ENCODE results near the gene GLRX. TPM values are rescaled to one million over a fixed set of nuclear protein-coding genes. Genes with fewer than 3 reads are reported as not detected.

Gene GLRX
- total and polyA plus RNA-seq, 2 of the 13 experiments (the other 11 are each of a cell fraction or from before 2014, with no cell fraction given): 63.8 to 499 TPM

- TF ChIP-seq ARHGAP35 (CRISPR knock-in tag; IDR thresholded peaks at IDR 0.05; ENCODE audit: borderline replicate concordance) (no peak), ZNF142 (CRISPR knock-in tag; IDR thresholded peaks at IDR 0.05) (no peak), CSRNP2 (CRISPR knock-in tag; conservative IDR thresholded peaks at IDR 0.05; ENCODE audit: low read depth) (no peak), ZBTB40 (IDR thresholded peaks at IDR 0.05) (no peak), ZBTB40 (CRISPR knock-in tag; IDR thresholded peaks at IDR 0.05) (no peak; the same call in 1 of the 2 replicates), ZFP91 (CRISPR knock-in tag; IDR thresholded peaks at IDR 0.05; ENCODE audit: borderline replicate concordance) (peak; percentile 63), NAIF1 (CRISPR knock-in tag; IDR thresholded peaks at IDR 0.05; ENCODE audit: borderline replicate concordance) (no peak), REXO4 (CRISPR knock-in tag; IDR thresholded peaks at IDR 0.05; ENCODE audit: borderline replicate concordance) (no peak), HDAC2 (CRISPR knock-in tag; IDR thresholded peaks at IDR 0.05) (peak; percentile 96), ZNF138 (CRISPR knock-in tag; IDR thresholded peaks at IDR 0.05; ENCODE audit: low read depth) (no peak)
These were observed 42.5 kb upstream of the GLRX start (continued) for GRCh38 chr5:95864944-95865504.

Data from HepG2 (cell line).